ENCODE results near the gene TMED10.

DNA sequence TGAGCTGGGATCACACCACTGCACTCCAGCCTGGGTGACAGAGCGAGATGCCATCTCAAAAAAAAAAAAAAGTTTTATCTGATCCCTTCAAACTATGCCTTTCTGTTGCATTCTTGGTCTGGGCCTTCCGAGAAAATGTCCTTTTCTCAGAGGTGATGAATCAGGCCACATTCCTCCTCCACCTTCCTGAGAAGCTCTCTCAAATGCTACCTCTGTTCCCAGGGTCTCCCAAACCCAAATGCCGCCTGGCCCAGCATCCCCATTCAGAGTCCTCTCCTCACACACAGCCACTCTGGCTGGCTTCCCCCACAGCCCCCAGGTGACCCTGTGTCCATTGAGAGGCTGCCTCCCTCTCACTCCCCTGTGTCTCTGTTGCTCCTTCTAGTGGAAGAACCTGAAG lies 19.7 kb upstream of the TMED10 start:
- TF ChIP-seq CTCF (conservative IDR thresholded peaks at IDR 0.05; ENCODE audit: low read length) (no peak), EZH2phosphoT487 (IDR thresholded peaks at IDR 0.05; ENCODE audit: borderline replicate concordance, low read depth, low read length) (no peak)

All from OCI-LY7 (cell line).